Stomach (tissue), 4 donors: ENCODE data around the gene GRWD1.

ENCODE experiments used
- EP300 ChIP-seq: sonication (generic); formaldehyde crosslinking; IDR thresholded peaks from one replicate; pipeline ENCODE4 v1.6.1; 2017; ENCODE audit warnings: antibody characterized with exemption
- POLR2A ChIP-seq, 4 donors: fragments of 450-650 bp; IDR thresholded peaks; one replicate each; pipeline ENCODE4 v1.6.1; 2016; ENCODE audit warnings: antibody characterized with exemption in 4 of 4, control low read depth in 2 of 4, mild to moderate bottlenecking in 1 of 4, moderate library complexity in 1 of 4
- POLR2AphosphoS5 ChIP-seq, 3 donors: sonication (generic); formaldehyde crosslinking; IDR thresholded peaks; one replicate each; pipeline ENCODE4 v1.6.1; 2016; ENCODE audit warnings: antibody characterized with exemption in 3 of 3
- TF ChIP-seq, protein P1 (sequence below), 7 experiments: fragments of 450-650 bp in 4 of 7; fragments of 200-600 bp in 3 of 7; sonication (generic) in 3 of 7; IDR thresholded peaks; one replicate each; pipeline ENCODE4 v1.5.1; 2016 to 2019; ENCODE audit warnings: antibody characterized with exemption in 7 of 7, control low read depth in 2 of 7, mild to moderate bottlenecking in 1 of 7

DNA sequence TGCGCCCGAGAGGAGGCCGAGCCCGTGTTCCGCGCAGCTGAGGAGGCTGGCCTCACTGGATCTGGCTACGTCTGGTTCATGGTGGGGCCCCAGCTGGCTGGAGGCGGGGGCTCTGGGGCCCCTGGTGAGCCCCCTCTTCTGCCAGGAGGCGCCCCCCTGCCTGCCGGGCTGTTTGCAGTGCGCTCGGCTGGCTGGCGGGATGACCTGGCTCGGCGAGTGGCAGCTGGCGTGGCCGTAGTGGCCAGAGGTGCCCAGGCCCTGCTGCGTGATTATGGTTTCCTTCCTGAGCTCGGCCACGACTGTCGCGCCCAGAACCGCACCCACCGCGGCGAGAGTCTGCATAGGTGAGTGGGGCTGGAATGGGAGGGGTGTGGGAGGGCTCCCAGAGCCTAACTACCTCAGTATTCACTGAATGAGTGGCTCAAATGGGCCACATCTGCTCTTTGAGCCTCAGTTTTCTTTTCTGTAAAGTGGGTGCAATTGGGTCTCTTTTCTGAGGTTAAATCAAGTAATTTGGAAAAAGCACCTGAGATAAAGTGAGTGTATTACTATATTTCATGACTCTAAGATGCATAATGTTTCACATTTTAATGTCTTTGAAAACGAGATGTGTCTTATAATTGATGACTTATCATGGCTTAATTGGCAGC, 40.6 kb upstream of the GRWD1 start:
- TF ChIP-seq, protein P1, sequence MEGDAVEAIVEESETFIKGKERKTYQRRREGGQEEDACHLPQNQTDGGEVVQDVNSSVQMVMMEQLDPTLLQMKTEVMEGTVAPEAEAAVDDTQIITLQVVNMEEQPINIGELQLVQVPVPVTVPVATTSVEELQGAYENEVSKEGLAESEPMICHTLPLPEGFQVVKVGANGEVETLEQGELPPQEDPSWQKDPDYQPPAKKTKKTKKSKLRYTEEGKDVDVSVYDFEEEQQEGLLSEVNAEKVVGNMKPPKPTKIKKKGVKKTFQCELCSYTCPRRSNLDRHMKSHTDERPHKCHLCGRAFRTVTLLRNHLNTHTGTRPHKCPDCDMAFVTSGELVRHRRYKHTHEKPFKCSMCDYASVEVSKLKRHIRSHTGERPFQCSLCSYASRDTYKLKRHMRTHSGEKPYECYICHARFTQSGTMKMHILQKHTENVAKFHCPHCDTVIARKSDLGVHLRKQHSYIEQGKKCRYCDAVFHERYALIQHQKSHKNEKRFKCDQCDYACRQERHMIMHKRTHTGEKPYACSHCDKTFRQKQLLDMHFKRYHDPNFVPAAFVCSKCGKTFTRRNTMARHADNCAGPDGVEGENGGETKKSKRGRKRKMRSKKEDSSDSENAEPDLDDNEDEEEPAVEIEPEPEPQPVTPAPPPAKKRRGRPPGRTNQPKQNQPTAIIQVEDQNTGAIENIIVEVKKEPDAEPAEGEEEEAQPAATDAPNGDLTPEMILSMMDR (IDR thresholded peaks at IDR 0.05) = no peak
- TF ChIP-seq POLR2A (IDR thresholded peaks at IDR 0.05) (no peak), POLR2AphosphoS5 (IDR thresholded peaks at IDR 0.05) (no peak), EP300 (no peak)
